HG03342 (cell line): ENCODE data around the gene NRCAM.
A peak's percentile ranks its signal among the peaks of the same experiment; 100 is the strongest.
"Not testable (repeated sequence)": the region's sequence is repeated elsewhere in the genome, so short reads cannot be mapped to it uniquely, and the experiment has no call there.

Experiments used
- ATAC-seq: cut with Tn5 transposase; IDR thresholded peaks from one replicate; pipeline ENCODE4 v1.9.1; 2021; ENCODE audit warnings: mild to moderate bottlenecking, moderate library complexity; ENCODE audit not compliant: unreplicated experiment

The NRCAM gene

GRCh38 chr7:108285778-108286177 lies 170.5 kb downstream of the NRCAM start:
- ATAC-seq = no peak

- ATAC-seq = no peak
Measured at GRCh38 chr7:108285003-108285368, 171.2 kb downstream of the NRCAM start.

- peak; percentile 74 for ATAC-seq
Measured at GRCh38 chr7:108284349-108285002, 171.8 kb downstream of the NRCAM start.

- no peak for ATAC-seq
Measured at GRCh38 chr7:108283252-108283651, 173.0 kb downstream of the NRCAM start.

- no peak for ATAC-seq
Measured at GRCh38 chr7:108282427-108282996, 173.7 kb downstream of the NRCAM start.

GRCh38 chr7:108280136-108280535 lies 176.1 kb downstream of the NRCAM start:
- no peak for ATAC-seq

- ATAC-seq = no peak
Measured at GRCh38 chr7:108278776-108279175, 177.5 kb downstream of the NRCAM start.

- no peak for ATAC-seq
Measured at GRCh38 chr7:108278281-108278680, 178.0 kb downstream of the NRCAM start.

GRCh38 chr7:108274447-108274846 lies 181.8 kb downstream of the NRCAM start:
- ATAC-seq = not testable (repeated sequence)

- not testable (repeated sequence) for ATAC-seq
Measured at GRCh38 chr7:108272891-108273290, 183.3 kb downstream of the NRCAM start.

GRCh38 chr7:108270385-108271015 lies 185.7 kb downstream of the NRCAM start:
- peak; percentile 81 for ATAC-seq

- no peak for ATAC-seq
Measured at GRCh38 chr7:108268200-108268820, 187.9 kb downstream of the NRCAM start.

- ATAC-seq = no peak
Measured at GRCh38 chr7:108267615-108268014, 188.6 kb downstream of the NRCAM start.

- no peak for ATAC-seq
Measured at GRCh38 chr7:108266491-108266890, 189.7 kb downstream of the NRCAM start.

GRCh38 chr7:108266035-108266434 lies 190.2 kb downstream of the NRCAM start:
- ATAC-seq = no peak

GRCh38 chr7:108265007-108265406 lies 191.2 kb downstream of the NRCAM start:
- no peak for ATAC-seq

- no peak for ATAC-seq
Measured at GRCh38 chr7:108263425-108263824, 192.8 kb downstream of the NRCAM start.

- no peak for ATAC-seq
Measured at GRCh38 chr7:108261560-108262255, 194.5 kb downstream of the NRCAM start.

- not testable (repeated sequence) for ATAC-seq
Measured at GRCh38 chr7:108259447-108259846, 196.8 kb downstream of the NRCAM start.

GRCh38 chr7:108257954-108258353 lies 198.3 kb downstream of the NRCAM start:
- no peak for ATAC-seq

- no peak for ATAC-seq
Measured at GRCh38 chr7:108254259-108254658, 202.0 kb downstream of the NRCAM start.
